GM12892 (cell line): ENCODE results near the gene NEGR1.

Experiments
- POLR2A ChIP-seq: IDR thresholded peaks from 2 replicates; pipeline ENCODE4 v1.6.1; 2011; ENCODE audit warnings: low read depth, low read length, control low read depth
- POLR2AphosphoS5 ChIP-seq: IDR thresholded peaks from 2 replicates; pipeline ENCODE4 v1.6.1; 2011; ENCODE audit warnings: low read depth, low read length, control low read depth
- TAF1 ChIP-seq: IDR thresholded peaks from 2 replicates; pipeline ENCODE4 v1.6.1; 2011; ENCODE audit warnings: low read depth, mild to moderate bottlenecking, control low read depth, low read length, borderline replicate concordance

DNA sequence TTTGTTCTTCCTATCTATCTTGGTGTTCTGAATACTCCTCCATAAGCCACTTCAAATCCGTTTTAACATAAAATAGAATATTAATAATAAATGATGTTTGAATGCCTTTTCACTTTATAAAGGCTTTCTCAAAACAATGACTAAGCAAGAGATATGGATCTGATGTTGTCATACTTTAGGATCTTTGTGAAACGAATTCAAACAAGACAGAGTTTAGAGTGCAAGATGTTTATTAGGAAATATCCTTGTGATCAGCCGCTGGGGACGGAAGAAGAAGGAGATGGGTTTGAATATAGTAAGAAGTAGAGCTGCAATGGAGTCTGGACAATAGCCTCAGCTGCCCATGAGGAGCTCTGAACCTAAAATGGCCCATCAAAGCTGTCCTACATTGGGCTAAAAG is 351.8 kb downstream of the NEGR1 start:
- TF ChIP-seq POLR2AphosphoS5 (no peak), TAF1 (no peak), POLR2A (no peak)
